HepG2 (cell line): Measurements from ENCODE around the gene IL22RA1. TPM values are rescaled to one million over a fixed set of nuclear protein-coding genes. Genes with fewer than 3 reads are reported as not detected.

Experiments used
- ATAC-seq: fragments of 200-7000 bp; cut with Tn5 transposase; 3 replicates; pipeline ENCODE4 v1.9.1; 2020; ENCODE audit warnings: mild to moderate bottlenecking, moderate library complexity
- BruUV-seq: library from RNA; stranded (reverse); fragments of 400-500 nt; replicated peaks from 2 replicates; lab custom pipeline; 2021; lab: Mats Ljungman, UMichigan
- CTCF ChIA-PET: fragments of 300-600 bp; formaldehyde crosslinking; extraction: SDS; loops from one replicate; lab custom pipeline; 2021; ENCODE audit warnings: low total read pairs, inconsistent platforms, low intra/inter-chr PET ratio; lab: Yijun Ruan, JAX
- POLR2A ChIA-PET: fragments of 350-600 bp; sonication (Branson Sonifier 250); formaldehyde crosslinking; loops from one replicate; lab custom pipeline; 2020; ENCODE audit warnings: antibody characterized with exemption, inconsistent platforms; lab: Yijun Ruan, JAX
- DNase-seq: peaks from one replicate; pipeline ENCODE4 v3.0.0-alpha.2; 2015; ENCODE audit warnings: low spot score
- FAIRE-seq: peaks from 3 replicates; lab custom pipeline; 2011; peaks lifted over from hg19 to GRCh38; lab: Jason Lieb, UNC
- H2AFZ ChIP-seq: one replicate; pipeline ENCODE4 v1.6.1; 2011; ENCODE audit warnings: low read length, inconsistent platforms
- H3K27ac ChIP-seq: fragments of 300-600 bp; 3 replicates; pipeline ENCODE4 v1.8.0; 2011; ENCODE audit warnings: mixed run types, mild to moderate bottlenecking, mixed read lengths, low read length, inconsistent platforms; ENCODE audit not compliant: insufficient read depth; ENCODE audit errors: extremely low read length
- H3K27me3 ChIP-seq, 2 experiments: fragments of 200-600 bp in 1 of 2; 2 replicates in 1 of 2; 3 replicates in 1 of 2; pipeline versions ENCODE4 v1.6.0 to v1.8.0; 2011; ENCODE audit warnings: low read length in 2 of 2, mild to moderate bottlenecking in 2 of 2, moderate library complexity in 2 of 2, inconsistent platforms in 1 of 2; ENCODE audit not compliant: insufficient read depth in 2 of 2, control insufficient read depth in 1 of 2
- H3K36me3 ChIP-seq, 2 experiments: fragments of 200-600 bp in 1 of 2; replicated peaks in 1 of 2; 2 replicates in 1 of 2; 3 replicates in 1 of 2; pipeline versions ENCODE4 v1.5.1 to v1.8.0; 2011; ENCODE audit warnings: low read length in 2 of 2, inconsistent platforms in 1 of 2; ENCODE audit not compliant: insufficient read depth in 2 of 2, control insufficient read depth in 1 of 2
- H3K4me1 ChIP-seq: 2 replicates; pipeline ENCODE4 v1.5.1; 2012; ENCODE audit warnings: low read length, inconsistent platforms; ENCODE audit not compliant: insufficient read depth
- H3K4me2 ChIP-seq: 2 replicates; pipeline ENCODE4 v1.6.0; 2011; ENCODE audit warnings: low read depth, low read length, inconsistent platforms
- H3K4me3 ChIP-seq, 3 experiments: fragments of 200-600 bp in 1 of 3; sonication (generic), shearing (Covaris generic) in 1 of 3; replicated peaks in 1 of 3; 2 replicates each; pipeline ENCODE4 v1.5.1; 2011 to 2016; ENCODE audit warnings: low read length in 3 of 3, inconsistent platforms in 2 of 3, low read depth in 2 of 3, mild to moderate bottlenecking in 2 of 3, control low read depth in 1 of 3, mixed read lengths in 1 of 3; ENCODE audit not compliant: insufficient read depth in 1 of 3
- H3K79me2 ChIP-seq: one replicate; pipeline ENCODE4 v1.6.1; 2011; ENCODE audit warnings: low read length, inconsistent platforms; ENCODE audit not compliant: insufficient read depth
- H3K9ac ChIP-seq: 2 replicates; pipeline ENCODE4 v1.6.0; 2011; ENCODE audit warnings: mild to moderate bottlenecking, low read depth, low read length, inconsistent platforms; ENCODE audit not compliant: insufficient read depth
- H3K9me3 ChIP-seq: 2 replicates; pipeline ENCODE4 v1.5.1; 2012; ENCODE audit warnings: mild to moderate bottlenecking, low read length
- H4K20me1 ChIP-seq: 2 replicates; pipeline ENCODE4 v1.6.0; 2011; ENCODE audit warnings: inconsistent platforms, mild to moderate bottlenecking, low read length, moderate library complexity; ENCODE audit not compliant: insufficient read depth
- ARID2 ChIP-seq: sonication (generic); formaldehyde crosslinking; IDR thresholded peaks from 2 replicates; pipeline ENCODE4 v1.8.1; 2022; ENCODE audit warnings: mild to moderate bottlenecking, missing genetic modification reagents, borderline replicate concordance
- ARNTL ChIP-seq: sonication (generic); formaldehyde crosslinking; IDR thresholded peaks from 2 replicates; pipeline ENCODE4 v1.4.0; 2020; ENCODE audit warnings: mild to moderate bottlenecking, missing genetic modification reagents
- EEA1 ChIP-seq: sonication (generic); formaldehyde crosslinking; IDR thresholded peaks from 2 replicates; pipeline ENCODE4 v1.5.1; 2020; ENCODE audit warnings: mild to moderate bottlenecking, missing genetic modification reagents, borderline replicate concordance
- ISX ChIP-seq: sonication (generic); formaldehyde crosslinking; conservative IDR thresholded peaks from 2 replicates; pipeline ENCODE4 v1.5.0; 2020; ENCODE audit warnings: missing genetic modification reagents
- MTA1 ChIP-seq: sonication (generic); formaldehyde crosslinking; IDR thresholded peaks from 2 replicates; pipeline ENCODE4 v1.4.0; 2020; ENCODE audit warnings: missing genetic modification reagents, mild to moderate bottlenecking, borderline replicate concordance
- NR2F2 ChIP-seq: IDR thresholded peaks from 2 replicates; pipeline ENCODE4 v1.6.1; 2012; ENCODE audit warnings: low read depth, inconsistent platforms, borderline replicate concordance
- PRPF4 ChIP-seq: fragments of 200-400 bp; formaldehyde crosslinking; IDR thresholded peaks from 2 replicates; pipeline ENCODE4 v1.6.1; 2016; ENCODE audit warnings: low read length, low read depth; ENCODE audit not compliant: poor library complexity, severe bottlenecking
- ZFAT ChIP-seq: sonication (generic); formaldehyde crosslinking; conservative IDR thresholded peaks from 2 replicates; pipeline ENCODE4 v1.8.1; 2023; ENCODE audit warnings: missing genetic modification reagents, inconsistent platforms
- ZNF556 ChIP-seq: sonication (generic); formaldehyde crosslinking; IDR thresholded peaks from 2 replicates; pipeline ENCODE4 v1.4.0; 2020; ENCODE audit warnings: mild to moderate bottlenecking, missing genetic modification reagents, borderline replicate concordance
- ZNF75D ChIP-seq: sonication (generic); formaldehyde crosslinking; IDR thresholded peaks from 2 replicates; pipeline ENCODE4 v1.8.1; 2023; ENCODE audit warnings: missing genetic modification reagents, mild to moderate bottlenecking, borderline replicate concordance
- WGBS: methylation state at CpG from one replicate; pipeline ENCODE4 v1.1.6; 2017; ENCODE audit warnings: low lambda C conversion rate; 5-methylcytosine and 5-hydroxymethylcytosine counted together
- in situ Hi-C: cut with HindIII; loops from 2 replicates; pipeline ENCODE4 v1.10.0; 2017; ENCODE audit warnings: low pct_unique_long_range_greater_than_20kb; ENCODE audit not compliant: extremely low pct_ligation_motif_present
- intact Hi-C: fragments of 100-400 bp; cut with micrococcal nuclease; formaldehyde crosslinking; loops from one replicate; pipeline ENCODE4 v1.10.0; 2022; ENCODE audit not compliant: unreplicated experiment
- polyA plus RNA-seq, 8 experiments: library from polyadenylated mRNA; depleted of rRNA in 3 of 8; stranded (reverse) in 7 of 8; unstranded in 1 of 8; fragments of >200 nt; fragmentation: Illumina TruSeq in 4 of 8; extraction: Trizol in 4 of 8; gene quantifications; 2 replicates each; pipeline versions ENCODE4 v1.2.1 to v1.2.3, GENCODE V29; 2011 to 2016; ENCODE audit warnings: low read depth in 4 of 8, missing spikeins in 1 of 8, mixed read lengths in 1 of 8; ENCODE audit not compliant: insufficient read depth in 1 of 8
- total RNA-seq, 5 experiments: library from RNA; depleted of rRNA; stranded (reverse); fragments of >200 nt; fragmentation: Illumina TruSeq; extraction: Trizol; gene quantifications; 2 replicates each; pipeline ENCODE4 v1.2.3, GENCODE V29; 2016; ENCODE audit warnings: low read depth in 1 of 5
- TF ChIP-seq, protein P1 (sequence below): sonication (generic); IDR thresholded peaks from 2 replicates; pipeline ENCODE4 v1.6.1; 2016; ENCODE audit warnings: low read depth, borderline replicate concordance
- TF ChIP-seq, protein P2 (sequence below): sonication (generic); formaldehyde crosslinking; IDR thresholded peaks from 2 replicates; pipeline ENCODE4 v1.4.0; 2020; ENCODE audit warnings: mild to moderate bottlenecking, missing genetic modification reagents
- TF ChIP-seq, protein P3 (sequence below), 2 experiments: sonication (generic) in 1 of 2; formaldehyde crosslinking in 1 of 2; IDR thresholded peaks; 2 replicates each; pipeline versions ENCODE4 v1.4.0 to v1.6.1; 2018 to 2020; ENCODE audit warnings: missing genetic modification reagents in 2 of 2, borderline replicate concordance in 1 of 2, low read depth in 1 of 2, mild to moderate bottlenecking in 1 of 2, missing biosample characterization in 1 of 2

Gene IL22RA1
- total and polyA plus RNA-seq, 2 of the 13 experiments (the other 11 are each of a cell fraction or from before 2014, with no cell fraction given) = 4.4 to 10.2 TPM

DNA sequence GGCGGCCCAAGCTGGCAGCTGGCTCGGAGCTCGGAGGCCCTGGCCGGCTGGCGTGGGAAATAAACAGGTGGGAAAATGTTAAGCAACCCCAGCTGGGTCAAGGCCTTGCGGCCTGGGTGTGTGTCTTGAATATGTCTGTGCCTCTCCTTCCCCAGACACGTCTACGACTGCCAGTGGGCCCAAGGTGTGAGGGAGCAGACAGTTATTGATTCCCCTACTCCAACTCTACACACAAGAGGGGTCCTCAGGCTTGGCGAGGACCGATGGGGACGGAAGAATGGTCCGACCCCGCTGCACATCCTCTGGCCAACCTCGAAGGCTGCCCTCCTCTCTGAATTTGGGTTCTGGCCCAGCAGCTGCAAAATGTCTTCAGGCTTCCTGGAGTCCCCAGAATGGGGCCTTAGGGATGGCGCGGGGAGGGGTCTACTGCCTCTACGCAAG, 2.2 kb downstream of the IL22RA1 start:
- no TSS peak for BruUV-seq
- ATAC-seq (no peak), DNase-seq (no peak), FAIRE-seq (no peak)
- Histone ChIP-seq H3K4me1 (peaks cover 45% of the 10 kb centered on the region), H2AFZ (no peak overlapping the region), H4K20me1 (no peaks in the 10 kb centered on the region), H3K79me2 (no peaks in the 10 kb centered on the region), H3K27ac (no peak overlapping the region), H3K9me3 (no peaks in the 10 kb centered on the region), H3K27me3 (no peaks in the 10 kb centered on the region; a peak in 1 of 5 replicates), H3K4me2 (no peak overlapping the region), H3K36me3 (peaks cover 1 to 4% of the 10 kb centered on the region in 2 experiments; a peak in 2 of 5 replicates), H3K4me3 (no peak overlapping the region), H3K9ac (no peak overlapping the region)
- 83% methylated on average over 14 of the region's 17 CpGs for WGBS
- no peak for TF ChIP-seq ISX (CRISPR knock-in tag)
- TF ChIP-seq, protein P1, sequence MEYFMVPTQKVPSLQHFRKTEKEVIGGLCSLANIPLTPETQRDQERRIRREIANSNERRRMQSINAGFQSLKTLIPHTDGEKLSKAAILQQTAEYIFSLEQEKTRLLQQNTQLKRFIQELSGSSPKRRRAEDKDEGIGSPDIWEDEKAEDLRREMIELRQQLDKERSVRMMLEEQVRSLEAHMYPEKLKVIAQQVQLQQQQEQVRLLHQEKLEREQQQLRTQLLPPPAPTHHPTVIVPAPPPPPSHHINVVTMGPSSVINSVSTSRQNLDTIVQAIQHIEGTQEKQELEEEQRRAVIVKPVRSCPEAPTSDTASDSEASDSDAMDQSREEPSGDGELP = no peak
- TF ChIP-seq EEA1 (CRISPR knock-in tag) = no peak
- TF ChIP-seq ZFAT = no peak
- no peak for TF ChIP-seq ARNTL (CRISPR knock-in tag)
- no peak for TF ChIP-seq ZNF75D
- TF ChIP-seq NR2F2 = no peak
- TF ChIP-seq, protein P2, sequence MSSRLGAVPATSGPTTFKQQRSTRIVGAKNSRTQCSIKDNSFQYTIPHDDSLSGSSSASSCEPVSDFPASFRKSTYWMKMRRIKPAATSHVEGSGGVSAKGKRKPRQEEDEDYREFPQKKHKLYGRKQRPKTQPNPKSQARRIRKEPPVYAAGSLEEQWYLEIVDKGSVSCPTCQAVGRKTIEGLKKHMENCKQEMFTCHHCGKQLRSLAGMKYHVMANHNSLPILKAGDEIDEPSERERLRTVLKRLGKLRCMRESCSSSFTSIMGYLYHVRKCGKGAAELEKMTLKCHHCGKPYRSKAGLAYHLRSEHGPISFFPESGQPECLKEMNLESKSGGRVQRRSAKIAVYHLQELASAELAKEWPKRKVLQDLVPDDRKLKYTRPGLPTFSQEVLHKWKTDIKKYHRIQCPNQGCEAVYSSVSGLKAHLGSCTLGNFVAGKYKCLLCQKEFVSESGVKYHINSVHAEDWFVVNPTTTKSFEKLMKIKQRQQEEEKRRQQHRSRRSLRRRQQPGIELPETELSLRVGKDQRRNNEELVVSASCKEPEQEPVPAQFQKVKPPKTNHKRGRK = no peak
- TF ChIP-seq PRPF4 = no peak
- no peak for TF ChIP-seq ARID2 (CRISPR knock-in tag)
- TF ChIP-seq MTA1 (CRISPR knock-in tag) = no peak
- TF ChIP-seq, protein P3, sequence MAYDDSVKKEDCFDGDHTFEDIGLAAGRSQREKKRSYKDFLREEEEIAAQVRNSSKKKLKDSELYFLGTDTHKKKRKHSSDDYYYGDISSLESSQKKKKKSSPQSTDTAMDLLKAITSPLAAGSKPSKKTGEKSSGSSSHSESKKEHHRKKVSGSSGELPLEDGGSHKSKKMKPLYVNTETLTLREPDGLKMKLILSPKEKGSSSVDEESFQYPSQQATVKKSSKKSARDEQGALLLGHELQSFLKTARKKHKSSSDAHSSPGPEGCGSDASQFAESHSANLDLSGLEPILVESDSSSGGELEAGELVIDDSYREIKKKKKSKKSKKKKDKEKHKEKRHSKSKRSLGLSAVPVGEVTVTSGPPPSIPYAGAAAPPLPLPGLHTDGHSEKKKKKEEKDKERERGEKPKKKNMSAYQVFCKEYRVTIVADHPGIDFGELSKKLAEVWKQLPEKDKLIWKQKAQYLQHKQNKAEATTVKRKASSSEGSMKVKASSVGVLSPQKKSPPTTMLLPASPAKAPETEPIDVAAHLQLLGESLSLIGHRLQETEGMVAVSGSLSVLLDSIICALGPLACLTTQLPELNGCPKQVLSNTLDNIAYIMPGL (CRISPR knock-in tag; IDR thresholded peaks at IDR 0.05; ENCODE audit: borderline replicate concordance in 1 of 2, low read depth in 1 of 2) = no peak
- no peak for TF ChIP-seq ZNF556 (CRISPR knock-in tag)
- ChIA-PET CTCF (no interaction called here), POLR2A (interaction anchor here (1.4 to 1.6 kb wide), 2 partner anchors 19 to 23 kb away, joined by 3 to 5 read pairs; no protein-coding TSS in a partner anchor)
- in situ Hi-C loops = no loop called here
- intact Hi-C loops = no loop called here
